Activated CD4-positive, CD25-positive, alpha-beta regulatory T cell treated with anti-CD3 and anti-CD28 coated beads, Interleukin-2, amount 50 U/mL, for 72 hours (primary cell): ENCODE data around the gene ANGPTL4.
"Not testable (repeated sequence)": the region's sequence is repeated elsewhere in the genome, so short reads cannot be mapped to it uniquely, and the experiment has no call there.

Experiments used
- DNase-seq: peaks from one replicate; pipeline ENCODE4 v3.0.0; 2021

The ANGPTL4 gene

DNA sequence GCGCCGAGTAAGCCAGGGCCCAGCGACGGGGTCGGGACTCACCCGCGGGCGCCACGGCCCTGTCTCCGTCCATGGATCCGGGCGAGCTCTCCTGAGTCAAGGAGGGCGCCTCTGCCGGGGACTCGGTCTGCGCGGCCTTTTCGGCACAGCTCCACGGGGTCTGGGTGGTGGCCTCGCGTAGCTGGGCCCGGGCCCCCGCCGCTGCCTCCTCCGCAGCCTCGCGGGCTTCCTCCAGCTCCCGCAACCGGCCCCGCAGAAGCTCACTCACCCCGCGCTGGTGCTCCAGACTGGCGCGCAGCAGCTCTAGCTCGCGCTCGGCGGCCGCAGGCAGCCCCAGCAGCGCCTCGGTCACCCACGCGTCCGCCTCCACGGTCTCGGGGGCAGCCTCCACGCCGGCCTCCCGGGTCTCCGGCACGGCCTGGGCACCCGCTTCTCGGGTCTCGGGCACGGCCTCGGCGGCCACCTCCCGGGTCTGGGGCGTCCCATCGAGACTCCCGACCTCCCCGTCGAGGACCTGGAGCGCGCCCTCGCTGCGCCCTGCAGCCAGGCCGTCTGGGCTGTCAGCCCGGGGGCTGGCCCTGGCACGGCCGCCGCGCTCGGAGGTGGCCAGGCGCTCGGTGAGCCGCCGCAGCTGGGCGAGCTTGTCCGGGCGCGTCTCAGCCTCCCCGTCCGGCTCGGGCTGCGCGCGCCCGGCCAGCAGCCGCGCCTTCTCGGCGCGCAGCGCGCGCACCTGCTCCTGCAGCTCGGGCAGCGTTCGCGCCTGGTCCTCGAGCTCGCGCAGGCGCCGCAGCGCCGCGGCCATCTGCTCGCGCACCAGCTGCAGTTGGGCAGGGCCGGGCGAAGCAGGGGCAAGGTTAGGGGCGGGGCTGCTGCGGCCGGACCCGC lies 29.3 kb upstream of the ANGPTL4 start:
- peak; percentile 44 for DNase-seq

GRCh38 chr19:8335343-8336071 lies 28.4 kb upstream of the ANGPTL4 start:
- DNase-seq, result peak; percentile 37

- DNase-seq, result no peak
Observed at GRCh38 chr19:8336072-8336569, 27.8 kb upstream of the ANGPTL4 start.

GRCh38 chr19:8336660-8337059 lies 27.3 kb upstream of the ANGPTL4 start:
- DNase-seq, result no peak

GRCh38 chr19:8337728-8338127 lies 26.2 kb upstream of the ANGPTL4 start:
- no peak for DNase-seq

GRCh38 chr19:8338835-8339234 lies 25.1 kb upstream of the ANGPTL4 start:
- no peak for DNase-seq

- no peak for DNase-seq
Observed at GRCh38 chr19:8340341-8341096, 23.4 kb upstream of the ANGPTL4 start.

- not testable (repeated sequence) for DNase-seq
Observed at GRCh38 chr19:8341504-8341903, 22.5 kb upstream of the ANGPTL4 start.

GRCh38 chr19:8342316-8342683 lies 21.7 kb upstream of the ANGPTL4 start:
- DNase-seq, result no peak

DNA sequence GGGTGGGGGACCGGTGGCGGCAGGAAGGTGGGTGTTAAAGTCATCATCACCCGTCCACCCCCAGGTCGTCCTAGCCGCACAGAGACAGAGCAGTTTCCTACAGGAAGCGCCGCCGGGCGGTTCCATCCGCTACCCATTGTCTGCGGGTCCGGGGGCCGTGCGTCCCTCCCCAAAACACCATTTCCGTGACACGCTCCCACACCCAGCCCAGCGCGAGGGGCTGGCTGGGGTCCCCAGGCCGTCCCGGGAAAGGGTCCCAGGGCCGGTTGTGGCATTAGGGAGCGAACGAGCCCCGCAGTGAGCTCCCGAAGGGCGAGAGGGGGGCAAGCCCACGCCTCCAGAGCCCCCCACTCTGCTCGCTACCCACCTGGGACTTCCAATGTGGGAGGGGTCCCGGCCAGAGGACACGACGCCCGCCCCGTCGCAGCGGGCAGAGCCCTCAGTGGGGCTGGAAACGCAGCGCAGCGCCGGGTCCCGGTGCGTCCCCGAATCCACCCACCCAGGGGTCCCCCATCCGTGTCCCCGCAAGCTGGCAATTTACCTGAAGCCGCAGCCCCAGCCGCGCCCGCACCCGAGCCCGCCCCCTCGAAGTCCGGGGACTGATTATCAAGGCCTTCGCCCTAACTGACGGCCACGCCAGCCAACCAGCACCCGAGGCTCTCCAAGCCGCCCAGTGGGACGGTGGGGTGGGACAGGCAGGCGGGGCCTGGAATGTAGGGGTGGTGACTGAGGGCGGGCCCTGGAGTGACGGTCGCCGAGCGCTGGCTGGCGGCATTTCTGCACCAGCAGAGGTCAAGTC lies 21.1 kb upstream of the ANGPTL4 start, which contains the start of gene KANK3:
Gene KANK3 (minus strand): TSS at position 579 of the 799 bp plus-strand sequence. CDS start 5,434 bp downstream, outside the sequence.
- peak; percentile 94 for DNase-seq

- no peak for DNase-seq
Observed at GRCh38 chr19:8343483-8343844, 20.5 kb upstream of the ANGPTL4 start.

GRCh38 chr19:8349629-8350372 lies 14.2 kb upstream of the ANGPTL4 start:
- not testable (repeated sequence) for DNase-seq

DNA sequence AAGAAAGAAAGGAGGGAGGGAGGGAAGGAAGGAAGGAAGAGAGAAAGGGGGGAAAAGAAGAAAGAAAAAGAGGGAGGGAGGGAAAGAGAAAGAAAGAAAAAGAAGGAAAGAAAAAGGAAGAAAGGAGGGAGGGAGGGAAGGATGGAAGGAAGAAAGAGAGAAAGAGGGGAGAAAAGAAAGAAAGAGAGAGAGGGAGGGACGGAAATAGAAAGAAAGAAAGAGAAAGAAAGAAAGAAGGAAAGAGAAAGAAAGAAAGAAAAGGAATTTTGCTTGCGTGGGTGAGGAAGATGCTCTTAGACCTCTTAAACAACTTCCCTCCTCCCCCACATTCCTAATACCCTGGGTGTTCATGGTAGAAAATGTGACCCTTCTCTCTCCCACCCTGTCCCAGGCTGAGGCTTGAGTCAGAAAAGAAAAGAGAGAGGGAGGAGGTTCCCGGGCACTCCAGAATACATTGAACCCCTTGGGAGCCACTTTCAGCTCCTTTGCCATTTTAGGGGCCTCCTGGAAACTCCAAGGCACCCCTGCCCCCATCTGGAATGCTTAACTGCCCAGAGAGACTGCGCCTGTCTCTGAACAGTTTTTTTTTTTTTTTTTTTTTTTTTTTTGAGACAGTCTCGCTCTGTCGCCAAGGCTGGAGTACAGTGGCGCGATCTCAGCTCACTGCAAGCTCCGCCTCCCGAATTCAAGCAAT lies 11.7 kb upstream of the ANGPTL4 start:
- DNase-seq, result no peak

- not testable (repeated sequence) for DNase-seq
Observed at GRCh38 chr19:8352845-8353244, 11.1 kb upstream of the ANGPTL4 start.

GRCh38 chr19:8355631-8356402 lies 8.1 kb upstream of the ANGPTL4 start:
- DNase-seq, result no peak

DNA sequence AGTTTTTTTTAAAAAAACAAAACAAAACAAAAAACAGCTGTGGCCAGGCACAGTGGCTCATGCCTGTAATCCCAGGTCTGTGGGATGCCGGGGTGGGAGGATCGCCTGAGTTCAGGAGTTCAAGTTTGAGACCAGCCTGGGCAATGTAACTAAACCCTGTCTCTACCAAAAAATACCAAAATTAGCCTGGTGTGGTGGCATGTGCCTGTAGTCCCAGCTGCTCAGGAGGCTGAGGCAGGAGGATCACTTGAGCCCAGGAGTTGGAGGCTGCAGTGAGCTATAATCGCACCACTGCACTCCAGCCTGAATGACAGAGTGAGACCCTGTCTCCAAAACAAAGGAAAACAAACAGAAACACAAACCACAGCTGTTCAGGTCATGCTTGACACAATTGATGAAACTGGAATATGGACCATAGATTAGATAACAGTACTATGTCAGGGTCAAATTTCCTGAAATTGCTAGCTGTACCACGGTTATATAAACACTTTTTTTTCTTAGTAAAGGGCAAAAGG lies 6.9 kb upstream of the ANGPTL4 start:
- no peak for DNase-seq

GRCh38 chr19:8358948-8359347 lies 5.0 kb upstream of the ANGPTL4 start:
- no peak for DNase-seq

- DNase-seq, result no peak
Observed at GRCh38 chr19:8360196-8360595, 3.8 kb upstream of the ANGPTL4 start.

DNA sequence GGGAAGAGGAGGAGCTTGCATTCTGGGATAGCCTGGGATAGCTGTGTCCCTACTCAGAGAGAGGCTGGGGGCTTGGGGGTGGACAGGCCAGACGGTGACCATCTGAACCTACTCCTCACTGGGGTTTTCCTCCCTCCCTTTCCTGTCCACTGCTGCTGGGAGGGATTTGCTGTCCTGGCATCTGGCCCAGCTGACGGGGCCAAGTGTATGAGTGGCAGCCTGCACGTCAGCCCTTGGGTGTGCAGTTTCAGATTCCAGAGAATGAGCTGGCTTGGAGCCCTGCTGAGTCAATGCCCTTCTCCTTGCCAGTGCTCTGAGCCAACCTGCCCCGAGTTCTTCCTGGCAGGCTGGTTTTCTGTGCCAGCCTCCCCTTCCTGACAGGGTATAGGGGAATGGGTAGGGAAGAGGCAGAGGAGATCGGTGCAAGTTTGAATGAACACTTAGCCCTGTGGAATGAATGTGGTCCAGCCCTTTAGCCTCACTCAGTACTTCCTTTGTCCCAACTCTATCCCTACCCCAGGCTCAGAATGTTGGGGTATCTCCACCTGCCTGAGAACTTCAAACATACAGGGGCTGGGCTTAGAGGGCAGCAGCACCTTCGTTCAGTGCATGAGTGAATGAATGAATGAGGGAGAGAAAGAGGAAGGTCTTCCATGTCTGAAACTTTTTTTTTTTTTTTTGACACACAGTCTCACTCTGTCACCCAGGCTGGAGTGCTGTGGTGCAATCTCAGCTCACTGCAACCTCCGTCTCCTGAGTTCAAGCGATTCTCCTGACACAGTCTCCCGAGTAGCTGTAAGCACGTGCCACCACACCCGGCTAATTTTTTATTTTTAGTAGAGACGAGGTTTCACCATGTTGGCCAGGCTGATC lies 1.8 kb upstream of the ANGPTL4 start:
- no peak for DNase-seq
